IPS DF 6.9 (cell line): ENCODE measurements around the gene ACSL5.
"Not testable (repeated sequence)": the region's sequence is repeated elsewhere in the genome, so short reads cannot be mapped to it uniquely, and the experiment has no call there.

ENCODE experiments used
- DNase-seq: peaks from one replicate; pipeline ENCODE4 v3.0.0-alpha.2; 2013; ENCODE audit warnings: low read depth, low spot score
- H3K27ac ChIP-seq: one replicate; pipeline ENCODE4 v1.5.1; 2013; ENCODE audit warnings: low read length, control low read depth
- H3K27me3 ChIP-seq: 2 replicates; pipeline ENCODE4 v1.6.1; 2013; ENCODE audit warnings: mild to moderate bottlenecking, low read length; ENCODE audit not compliant: control insufficient read depth, insufficient read depth
- H3K36me3 ChIP-seq: 2 replicates; pipeline ENCODE4 v1.6.1; 2013; ENCODE audit warnings: low read length; ENCODE audit not compliant: control insufficient read depth, insufficient read depth
- H3K4me1 ChIP-seq: 2 replicates; pipeline ENCODE4 v1.6.1; 2013; ENCODE audit warnings: low read length; ENCODE audit not compliant: control insufficient read depth, insufficient read depth
- H3K4me3 ChIP-seq: 2 replicates; pipeline ENCODE4 v1.5.1; 2013; ENCODE audit warnings: mild to moderate bottlenecking, low read length
- H3K9me3 ChIP-seq: 2 replicates; pipeline ENCODE4 v1.6.1; 2013; ENCODE audit warnings: low read length, inconsistent platforms; ENCODE audit not compliant: control insufficient read depth, insufficient read depth
- WGBS: extraction: QIAGEN DNeasy Blood & Tissue Kit; methylation state at CpG from one replicate; pipeline ENCODE4 v1.1.7; 2013; ENCODE audit warnings: mixed read lengths, missing lambda C conversion rate; ENCODE audit not compliant: insufficient read length, insufficient coverage; 5-methylcytosine and 5-hydroxymethylcytosine counted together

The ACSL5 gene

DNA sequence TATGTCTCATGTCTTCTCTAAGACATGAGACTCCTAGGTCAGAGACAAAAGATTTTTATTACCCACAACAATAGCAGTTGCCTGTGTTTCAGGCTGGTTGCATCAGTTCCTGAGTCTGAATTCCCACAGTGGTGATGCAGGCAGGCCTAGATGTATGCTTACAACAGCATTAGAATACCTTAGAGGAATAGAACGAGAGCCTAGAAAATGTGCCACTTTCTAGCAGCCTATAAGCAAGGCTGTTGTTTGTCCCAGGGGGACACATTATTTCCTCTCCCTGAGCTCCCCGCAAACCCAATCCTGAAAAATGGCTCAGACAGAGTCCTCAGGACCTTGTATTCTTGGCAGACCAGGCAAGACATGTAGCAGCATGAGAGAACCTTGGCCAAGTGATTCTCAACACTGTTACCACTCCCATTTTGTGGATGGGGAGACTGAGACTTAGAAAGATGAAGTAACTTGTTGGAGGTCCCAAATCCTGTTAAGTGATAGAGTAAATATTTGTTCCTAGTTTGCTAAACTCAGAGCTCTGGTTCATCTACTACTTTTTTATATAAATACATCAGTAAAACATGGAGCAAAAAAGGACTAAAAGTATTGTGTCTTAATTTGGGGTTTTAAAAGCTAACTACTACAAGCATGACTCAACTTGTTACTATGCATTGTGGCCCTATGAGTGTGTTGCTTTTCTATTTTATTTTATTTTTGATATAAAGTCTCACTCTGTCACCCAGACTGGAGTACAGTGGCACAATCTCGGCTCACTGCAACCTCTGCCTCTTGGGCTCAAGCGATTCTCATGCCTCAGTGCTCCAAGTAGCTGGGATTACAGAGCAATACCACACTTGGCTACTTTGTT, 87.3 kb downstream of the ACSL5 start:
- Histone ChIP-seq H3K27me3 (no peaks in the 10 kb centered on the region), H3K4me1 (no peaks in the 10 kb centered on the region), H3K4me3 (no peak overlapping the region), H3K36me3 (no peaks in the 10 kb centered on the region; the same call in 1 of the 2 replicates), H3K9me3 (no peaks in the 10 kb centered on the region), H3K27ac (no peak overlapping the region)
- no CpG with 5 or more reads among the region's 4 CpGs for WGBS
- DNase-seq: no peak

DNA sequence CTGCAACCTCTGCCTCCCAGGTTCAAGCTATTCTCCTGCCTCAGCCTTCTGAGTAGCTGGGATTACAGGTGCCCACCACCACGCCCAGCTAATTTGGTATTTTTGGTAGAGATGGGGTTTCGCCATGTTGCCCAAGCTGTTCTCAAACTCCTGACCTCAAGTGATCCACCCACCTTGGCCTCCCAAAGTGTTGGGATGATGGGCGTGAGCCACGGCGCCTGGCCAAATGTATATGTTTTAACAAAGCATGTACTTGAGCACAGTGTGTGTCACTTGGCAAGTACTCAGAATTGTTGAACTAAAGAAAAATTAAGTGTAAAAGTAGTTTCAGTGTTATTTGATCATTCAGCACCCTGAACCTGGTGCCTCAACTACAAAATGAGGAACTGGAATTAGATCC, 90.2 kb downstream of the ACSL5 start:
- H3K27ac ChIP-seq, H3K4me1 ChIP-seq, DNase-seq, H3K36me3 ChIP-seq, H3K9me3 ChIP-seq, H3K4me3 ChIP-seq, H3K27me3 ChIP-seq: not testable (repeated sequence)
- no CpG with 5 or more reads among the region's 5 CpGs for WGBS

DNA sequence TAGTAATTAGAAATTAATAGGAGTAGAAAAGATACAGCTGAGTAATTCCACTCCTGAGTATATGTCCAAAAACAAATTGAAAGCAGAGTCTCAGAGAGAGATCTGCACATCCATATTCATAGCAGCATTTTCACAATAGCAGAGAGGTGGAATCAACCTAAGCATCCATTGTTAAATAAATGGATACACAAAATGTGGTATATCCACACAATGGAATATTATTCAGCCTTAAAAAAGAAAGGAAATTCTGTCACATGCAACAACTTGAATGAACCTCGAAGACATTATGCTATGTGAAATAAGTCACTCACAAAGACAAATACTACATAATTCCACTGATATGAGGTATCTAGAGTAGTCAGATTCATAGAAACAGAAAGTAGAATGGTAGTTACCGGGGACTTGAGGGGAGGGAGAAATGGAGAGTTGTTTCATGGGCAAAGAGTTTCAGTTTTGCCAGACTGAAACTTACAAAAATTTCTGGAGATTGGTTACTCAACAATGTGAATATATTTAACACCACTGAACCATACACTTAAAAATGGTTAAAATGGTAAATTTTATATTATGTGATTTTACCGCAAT, 91.5 kb downstream of the ACSL5 start:
- Histone ChIP-seq H3K27ac (no peak overlapping the region), H3K4me1 (no peaks in the 10 kb centered on the region), H3K9me3 (no peaks in the 10 kb centered on the region), H3K4me3 (no peak overlapping the region), H3K27me3 (no peaks in the 10 kb centered on the region), H3K36me3 (no peaks in the 10 kb centered on the region; the same call in 1 of the 2 replicates)
- no peak for DNase-seq
- WGBS: no CpG with 5 or more reads among the region's 3 CpGs

DNA sequence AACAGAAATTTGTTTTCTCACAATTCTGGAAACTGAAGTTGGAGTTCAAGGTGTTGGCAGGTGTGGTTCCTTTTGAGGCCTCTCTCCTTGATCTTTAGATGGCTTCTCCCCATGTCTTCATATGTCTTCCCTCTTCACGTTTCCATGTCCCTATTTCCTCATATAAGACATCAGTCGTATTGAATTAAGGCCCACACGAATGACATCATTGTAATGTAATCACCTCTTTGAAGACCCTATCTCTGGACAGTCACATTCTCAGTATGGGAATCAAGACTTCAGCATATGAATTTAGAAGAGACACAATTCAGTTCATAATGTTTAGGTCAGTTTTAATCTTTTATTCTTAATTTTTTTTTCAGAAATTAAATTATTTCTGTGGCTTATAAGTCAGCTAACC, 92.9 kb downstream of the ACSL5 start:
- no peaks in the 10 kb centered on the region for H3K9me3 ChIP-seq
- no peak overlapping the region for H3K27ac ChIP-seq
- DNase-seq: no peak
- WGBS: no CpG with 5 or more reads among the region's 3 CpGs
- H3K27me3 ChIP-seq: no peaks in the 10 kb centered on the region
- no peaks in the 10 kb centered on the region for H3K4me1 ChIP-seq
- H3K4me3 ChIP-seq: no peak overlapping the region
- H3K36me3 ChIP-seq: no peaks in the 10 kb centered on the region; the same call in 1 of the 2 replicates

DNA sequence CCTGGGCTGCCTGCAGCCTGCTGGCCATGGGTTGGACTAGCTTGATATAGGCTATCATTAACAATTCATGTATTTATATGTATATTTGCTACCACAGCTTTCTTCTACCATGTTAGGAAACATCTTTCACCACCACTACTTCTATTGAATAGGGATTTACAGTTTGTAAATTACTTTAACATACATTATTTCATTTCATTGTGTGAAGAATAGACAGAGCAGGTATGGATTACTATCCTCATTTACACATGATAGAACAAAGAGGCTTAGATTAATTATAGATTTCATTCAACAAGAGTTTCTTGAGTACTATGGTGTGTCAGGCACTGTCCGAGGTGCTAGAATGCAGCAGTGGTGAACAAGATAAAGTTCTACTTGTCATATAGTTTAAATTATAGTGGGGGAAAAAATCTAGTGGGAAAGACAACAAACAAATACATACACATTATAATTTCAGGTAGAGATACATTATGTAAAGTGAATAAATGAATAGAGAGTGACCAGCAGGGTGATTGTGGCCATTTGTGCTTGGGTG, 93.7 kb downstream of the ACSL5 start:
- Histone ChIP-seq H3K9me3 (no peaks in the 10 kb centered on the region), H3K4me3 (no peak overlapping the region), H3K4me1 (no peaks in the 10 kb centered on the region), H3K27ac (no peak overlapping the region), H3K27me3 (no peaks in the 10 kb centered on the region), H3K36me3 (no peaks in the 10 kb centered on the region; the same call in 1 of the 2 replicates)
- no peak for DNase-seq
- WGBS: no CpG with 5 or more reads among the region's 1 CpG

DNA sequence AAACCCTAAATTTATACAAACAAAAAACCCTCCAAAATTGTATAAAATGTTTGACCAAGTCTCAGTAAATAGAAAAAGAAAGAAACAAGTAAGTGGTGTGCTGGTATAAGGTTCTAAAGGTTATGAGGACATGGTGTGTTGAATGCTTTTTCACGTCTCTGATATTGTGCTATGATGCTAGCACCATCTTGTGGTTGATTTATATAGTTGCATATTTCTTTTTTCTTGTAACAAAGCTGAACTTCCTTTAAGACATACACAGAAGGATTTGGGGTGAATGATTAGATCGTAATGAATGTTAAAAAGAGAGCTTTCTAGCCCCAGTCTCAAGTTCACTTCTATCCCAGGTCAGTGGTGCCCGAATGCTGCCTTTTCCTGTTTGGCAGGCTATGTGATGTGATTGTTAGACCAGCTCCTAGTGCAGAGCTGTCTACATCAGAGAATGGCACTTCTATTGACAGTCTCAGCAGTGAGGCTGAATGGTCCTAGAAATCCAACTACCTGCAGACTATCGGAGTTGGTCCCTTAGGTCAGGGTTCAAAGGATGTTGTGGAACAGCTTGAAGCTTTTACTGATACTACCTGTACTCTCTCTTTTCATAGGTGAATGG, 98.1 kb downstream of the ACSL5 start:
- H3K27ac ChIP-seq: no peak overlapping the region
- no peak for DNase-seq

DNA sequence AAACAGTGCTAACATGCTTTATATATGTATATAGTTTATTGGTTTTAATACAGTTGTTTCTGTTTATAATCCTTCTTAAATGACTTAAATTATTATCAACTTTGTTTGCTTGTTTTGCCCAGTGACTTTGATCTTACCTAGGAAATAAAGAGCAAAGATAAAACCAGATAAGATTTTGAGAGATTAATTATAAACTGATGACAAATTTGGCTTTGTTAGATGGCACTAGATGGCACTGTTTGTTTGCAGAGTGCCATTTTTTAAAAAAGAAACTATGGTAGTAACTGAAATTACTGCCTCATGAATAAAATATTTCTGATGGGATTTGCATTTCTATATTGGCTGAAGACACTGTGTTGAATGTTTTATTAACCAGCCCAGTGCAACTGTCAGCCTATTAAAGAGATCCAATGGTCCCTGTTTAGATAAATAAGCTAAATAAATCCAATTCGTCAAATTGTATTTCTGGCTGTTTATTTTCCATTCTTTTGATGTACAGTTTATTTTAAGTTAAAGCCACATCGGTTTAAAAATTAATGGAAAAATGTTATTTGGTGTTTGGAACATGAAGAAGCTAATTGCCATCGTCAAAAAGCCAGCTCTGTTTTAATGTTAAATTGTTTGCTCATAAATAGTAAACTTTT, 101.8 kb downstream of the ACSL5 start:
- no peak for DNase-seq
- Histone ChIP-seq H3K4me3 (no peak overlapping the region), H3K27me3 (no peaks in the 10 kb centered on the region), H3K27ac (no peak overlapping the region), H3K9me3 (no peaks in the 10 kb centered on the region), H3K4me1 (no peaks in the 10 kb centered on the region), H3K36me3 (no peaks in the 10 kb centered on the region)
- WGBS: 100% methylated on average over 1 of the region's 3 CpGs

More for the DNA sequence above, 98.1 kb downstream of the ACSL5 start:
- Histone ChIP-seq H3K36me3 (no peaks in the 10 kb centered on the region), H3K9me3 (no peaks in the 10 kb centered on the region), H3K27me3 (no peaks in the 10 kb centered on the region), H3K4me3 (no peak overlapping the region), H3K4me1 (no peaks in the 10 kb centered on the region)
- WGBS: no CpG with 5 or more reads among the region's 4 CpGs
